GM19099 (cell line): Measurements from ENCODE around the gene UBIAD1.

Experiments
- POLR2A ChIP-seq: IDR thresholded peaks from 3 replicates; pipeline ENCODE4 v1.6.1; 2011; ENCODE audit warnings: low read depth; ENCODE audit not compliant: insufficient read length; ENCODE audit errors: extremely low read depth

UBIAD1 gene, protein sequence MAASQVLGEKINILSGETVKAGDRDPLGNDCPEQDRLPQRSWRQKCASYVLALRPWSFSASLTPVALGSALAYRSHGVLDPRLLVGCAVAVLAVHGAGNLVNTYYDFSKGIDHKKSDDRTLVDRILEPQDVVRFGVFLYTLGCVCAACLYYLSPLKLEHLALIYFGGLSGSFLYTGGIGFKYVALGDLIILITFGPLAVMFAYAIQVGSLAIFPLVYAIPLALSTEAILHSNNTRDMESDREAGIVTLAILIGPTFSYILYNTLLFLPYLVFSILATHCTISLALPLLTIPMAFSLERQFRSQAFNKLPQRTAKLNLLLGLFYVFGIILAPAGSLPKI

GRCh38 chr1:11272832-11273594 is at the start of gene UBIAD1:
UBIAD1 (plus strand) TSS chr1:11273198; CDS start chr1:11273532, 334 bp downstream.
- TF ChIP-seq POLR2A = peak; percentile 93

DNA sequence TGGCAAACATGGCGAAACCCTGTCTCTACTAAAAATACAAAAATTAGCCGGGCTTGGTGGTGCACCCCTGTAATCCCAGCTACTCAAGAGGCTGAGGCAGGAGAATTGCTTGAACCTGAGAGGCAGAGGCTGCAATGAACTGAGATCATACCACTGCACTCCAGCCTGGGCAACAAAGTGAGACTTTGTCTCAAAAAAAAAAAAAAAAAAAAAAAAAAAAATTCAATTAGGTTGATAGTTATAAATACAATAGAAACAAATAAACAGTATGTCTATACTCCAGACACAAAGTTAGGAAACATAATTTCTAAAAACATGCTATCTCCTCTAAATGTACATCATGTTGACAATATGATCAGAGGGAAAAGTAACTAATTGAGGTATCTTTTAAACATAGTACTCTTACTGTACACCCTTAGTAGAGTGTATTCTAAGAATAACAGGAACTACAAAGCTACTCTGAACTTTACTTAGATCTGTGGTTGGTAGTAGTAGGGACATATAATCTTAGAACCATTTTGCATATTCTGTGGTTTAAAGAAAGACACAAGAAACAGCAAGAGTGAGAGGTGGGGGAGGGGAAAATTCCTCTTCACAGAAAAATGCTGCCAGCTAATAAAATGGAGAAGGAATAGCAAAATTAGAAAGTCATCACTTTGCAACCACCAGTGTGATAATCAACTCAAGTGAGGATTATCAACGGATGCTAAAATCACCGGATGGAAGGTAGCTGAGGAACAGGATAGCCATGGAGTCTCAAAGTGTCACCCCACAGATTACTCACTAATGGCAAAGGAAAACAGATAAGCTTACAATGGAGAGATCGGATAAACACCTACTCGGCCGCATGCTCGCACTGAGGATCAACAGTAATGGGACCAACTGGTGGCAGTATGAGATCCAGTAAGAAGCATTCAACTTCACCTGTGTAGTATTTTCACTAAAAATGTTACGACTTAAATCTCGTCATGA is 45.6 kb upstream of the UBIAD1 start:
- no peak for TF ChIP-seq POLR2A

GRCh38 chr1:11229203-11229602 is 43.8 kb upstream of the UBIAD1 start:
- no peak for TF ChIP-seq POLR2A

- TF ChIP-seq POLR2A = no peak
Observed at GRCh38 chr1:11233208-11233607, 39.8 kb upstream of the UBIAD1 start.

- no peak for TF ChIP-seq POLR2A
Observed at GRCh38 chr1:11237356-11237755, 35.6 kb upstream of the UBIAD1 start.

- TF ChIP-seq POLR2A = no peak
Observed at GRCh38 chr1:11238311-11238710, 34.7 kb upstream of the UBIAD1 start.

- no peak for TF ChIP-seq POLR2A
Observed at GRCh38 chr1:11245248-11245647, 27.8 kb upstream of the UBIAD1 start.

DNA sequence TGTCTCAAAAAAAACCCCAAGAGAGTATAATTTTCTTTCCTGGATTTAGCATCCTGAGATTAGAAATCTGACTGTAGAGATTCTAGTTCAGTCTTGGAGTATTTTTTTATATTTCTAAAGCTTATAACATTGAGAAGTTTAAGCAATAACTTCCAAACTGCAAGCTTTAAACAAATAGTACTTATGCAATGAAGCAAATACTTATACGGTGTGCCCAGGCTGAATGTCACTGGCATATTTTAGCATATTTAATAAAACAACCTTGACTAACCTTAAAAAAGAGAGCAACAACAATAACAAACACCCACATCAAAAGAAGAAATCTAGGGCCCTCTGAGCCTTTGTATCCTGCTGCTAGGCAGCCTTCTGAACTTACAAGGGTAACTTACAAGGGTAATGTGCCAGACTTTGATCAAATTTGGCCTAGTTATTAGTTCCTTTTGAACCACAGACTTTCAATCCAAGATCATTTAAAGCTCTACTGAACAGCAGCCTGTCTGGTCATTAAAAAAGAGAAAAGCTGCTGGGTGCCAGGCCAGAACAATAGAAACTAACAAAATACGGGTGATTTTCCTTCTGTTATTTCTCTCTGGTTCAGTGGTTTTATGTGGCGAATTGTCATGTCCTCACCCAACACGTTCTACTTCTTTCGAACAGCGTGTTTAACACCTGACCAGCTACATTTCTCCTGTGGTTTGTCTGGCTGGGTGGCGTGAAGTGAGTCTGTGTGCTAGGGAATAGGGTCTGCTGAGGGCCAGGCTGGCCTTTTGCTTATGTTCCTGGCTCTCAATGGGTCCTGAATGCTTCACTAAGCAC is 26.9 kb upstream of the UBIAD1 start:
- TF ChIP-seq POLR2A = no peak

DNA sequence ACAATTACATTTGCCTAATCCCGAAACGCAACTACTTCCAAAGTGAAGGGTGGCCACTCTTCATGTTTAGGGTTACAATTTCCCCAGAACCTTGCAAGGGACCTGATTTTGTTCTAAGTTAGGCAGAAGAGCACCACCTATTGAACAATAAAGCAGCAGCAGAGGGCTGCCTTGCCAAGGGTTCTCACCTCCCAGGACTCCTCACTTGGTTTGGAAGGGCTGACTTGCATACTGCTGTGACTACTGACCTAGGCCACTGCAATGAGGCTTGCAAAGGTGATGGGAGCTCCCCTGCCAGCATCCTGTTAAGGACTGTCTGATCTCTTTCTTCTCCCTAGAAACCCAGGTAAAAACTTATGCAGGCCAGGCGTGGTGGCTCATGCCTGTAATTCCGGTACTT is 24.8 kb upstream of the UBIAD1 start:
- TF ChIP-seq POLR2A = no peak

- no peak for TF ChIP-seq POLR2A
Observed at GRCh38 chr1:11252538-11252937, 20.5 kb upstream of the UBIAD1 start.

GRCh38 chr1:11253226-11253625 is 19.8 kb upstream of the UBIAD1 start:
- no peak for TF ChIP-seq POLR2A

DNA sequence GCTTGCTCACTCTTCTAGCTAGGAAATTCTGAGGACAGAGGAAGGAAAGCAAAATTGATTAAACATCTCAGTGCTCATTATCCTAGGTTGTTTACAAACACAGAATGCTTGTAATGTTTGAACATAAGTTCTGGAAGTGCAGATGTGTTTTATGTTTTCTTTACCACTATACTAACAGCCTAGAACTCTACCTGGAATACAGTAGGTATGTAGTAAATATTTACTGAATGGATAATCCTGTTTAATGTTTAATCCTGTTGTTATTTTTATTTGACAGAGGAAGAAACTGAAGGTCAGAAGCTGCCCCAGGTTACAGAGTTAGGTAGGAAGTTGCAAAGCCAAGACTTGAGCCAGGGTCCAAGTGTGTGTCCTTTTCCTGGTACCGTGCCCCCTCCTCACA is 16.7 kb upstream of the UBIAD1 start:
- TF ChIP-seq POLR2A = no peak

DNA sequence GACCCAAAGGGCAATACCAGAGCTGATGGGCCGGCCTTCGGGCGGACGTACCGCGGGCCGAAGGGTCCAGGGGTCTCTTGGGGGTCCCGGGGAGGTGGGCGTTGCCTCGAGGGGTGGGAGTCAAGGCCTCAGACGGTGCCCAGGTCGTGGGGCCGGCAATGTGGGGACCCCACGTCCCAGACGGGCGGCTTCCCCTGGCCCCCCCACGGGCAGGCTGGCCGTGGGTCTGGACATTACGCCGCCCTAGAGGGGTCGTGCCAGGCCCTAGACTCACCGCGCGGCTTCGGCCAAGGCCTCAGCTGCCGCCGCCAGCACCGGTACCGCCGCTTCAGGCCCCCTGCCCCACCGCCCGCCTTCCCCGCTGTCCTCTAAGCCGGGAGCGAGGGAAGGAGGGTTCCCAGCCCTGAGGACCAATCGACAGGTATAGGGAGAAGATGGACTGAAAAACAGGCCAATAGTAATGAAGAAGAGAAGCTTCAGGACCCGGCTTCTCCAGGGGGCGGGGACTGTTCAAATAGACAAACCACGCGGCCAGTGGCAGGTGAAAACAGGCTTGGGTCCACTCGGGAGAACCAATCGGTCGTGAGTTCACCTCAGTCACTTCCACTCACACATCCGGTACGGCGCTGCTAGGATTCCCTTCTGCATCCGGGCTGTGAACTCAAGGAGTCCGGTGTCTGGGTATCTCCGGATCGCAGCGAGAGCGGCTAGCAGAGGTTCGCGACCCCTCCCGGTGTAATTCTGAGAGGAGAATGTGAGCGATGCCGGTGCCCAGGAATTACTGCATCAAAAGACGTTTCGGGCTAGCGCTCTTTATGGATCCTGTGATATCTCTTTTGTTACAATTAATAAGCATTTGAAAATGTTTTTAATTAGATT is 10.6 kb upstream of the UBIAD1 start, which contains the start of gene MTOR:
Gene MTOR (minus strand): TSS at position 381 of the 879 bp plus-strand sequence. CDS start 3,142 bp downstream, outside the sequence.
- TF ChIP-seq POLR2A = peak; percentile 84
